HepG2 (cell line): ENCODE results near the gene S100P. TPM values are rescaled to one million over a fixed set of nuclear protein-coding genes. Genes with fewer than 3 reads are reported as not detected.

Experiments used
- AHDC1 ChIP-seq: sonication (generic); formaldehyde crosslinking; IDR thresholded peaks from 2 replicates; pipeline ENCODE4 v1.5.1; 2020; ENCODE audit warnings: mild to moderate bottlenecking, missing genetic modification reagents, borderline replicate concordance
- GFI1 ChIP-seq: sonication (generic); formaldehyde crosslinking; IDR thresholded peaks from 2 replicates; pipeline ENCODE4 v1.5.0; 2020; ENCODE audit warnings: missing genetic modification reagents, mild to moderate bottlenecking, borderline replicate concordance
- GTF3A ChIP-seq: sonication (generic); formaldehyde crosslinking; conservative IDR thresholded peaks from 2 replicates; pipeline ENCODE4 v1.4.0; 2020; ENCODE audit warnings: mild to moderate bottlenecking, missing genetic modification reagents
- IRF2 ChIP-seq: IDR thresholded peaks from 2 replicates; pipeline ENCODE4 v1.6.1; 2018; ENCODE audit warnings: missing genetic modification reagents, missing compliant biosample characterization
- KLF16 ChIP-seq, 2 experiments: sonication (generic) in 1 of 2; formaldehyde crosslinking in 1 of 2; IDR thresholded peaks; 2 replicates each; pipeline versions ENCODE4 v1.6.1 to v1.8.0; 2016 to 2023; ENCODE audit warnings: missing genetic modification reagents in 2 of 2, missing compliant biosample characterization in 1 of 2
- PRDM4 ChIP-seq: sonication (generic); formaldehyde crosslinking; IDR thresholded peaks from 2 replicates; pipeline ENCODE4 v1.9.0; 2021; ENCODE audit warnings: missing genetic modification reagents, borderline replicate concordance
- SKI ChIP-seq: fragments of 450-650 bp; IDR thresholded peaks from one replicate; pipeline ENCODE4 v1.6.1; 2018; ENCODE audit warnings: mild to moderate bottlenecking; ENCODE audit not compliant: partially characterized antibody
- SNAI1 ChIP-seq: sonication (generic); formaldehyde crosslinking; IDR thresholded peaks from 2 replicates; pipeline ENCODE4 v1.5.0; 2020; ENCODE audit warnings: mild to moderate bottlenecking, missing genetic modification reagents, borderline replicate concordance
- ZBTB34 ChIP-seq: sonication (generic); formaldehyde crosslinking; IDR thresholded peaks from 2 replicates; pipeline ENCODE4 v1.8.0; 2022; ENCODE audit warnings: mild to moderate bottlenecking, missing genetic modification reagents
- ZNF18 ChIP-seq: sonication (generic); formaldehyde crosslinking; IDR thresholded peaks from 2 replicates; pipeline ENCODE4 v1.8.0; 2022; ENCODE audit warnings: mild to moderate bottlenecking, missing genetic modification reagents; ENCODE audit not compliant: insufficient replicate concordance
- ZNF326 ChIP-seq: sonication (generic); formaldehyde crosslinking; IDR thresholded peaks from 2 replicates; pipeline ENCODE4 v1.4.0; 2020; ENCODE audit warnings: missing genetic modification reagents, borderline replicate concordance
- ZNF44 ChIP-seq: sonication (generic); formaldehyde crosslinking; IDR thresholded peaks from 2 replicates; pipeline ENCODE4 v1.5.1; 2020; ENCODE audit warnings: mild to moderate bottlenecking, missing genetic modification reagents
- ZNF503 ChIP-seq: sonication (generic); formaldehyde crosslinking; IDR thresholded peaks from 2 replicates; pipeline ENCODE4 v1.4.0; 2020; ENCODE audit warnings: missing genetic modification reagents
- polyA plus RNA-seq, 8 experiments: library from polyadenylated mRNA; depleted of rRNA in 3 of 8; stranded (reverse) in 7 of 8; unstranded in 1 of 8; fragments of >200 nt; fragmentation: Illumina TruSeq in 4 of 8; extraction: Trizol in 4 of 8; gene quantifications; 2 replicates each; pipeline versions ENCODE4 v1.2.1 to v1.2.3, GENCODE V29; 2011 to 2016; ENCODE audit warnings: low read depth in 4 of 8, missing spikeins in 1 of 8, mixed read lengths in 1 of 8; ENCODE audit not compliant: insufficient read depth in 1 of 8
- total RNA-seq, 5 experiments: library from RNA; depleted of rRNA; stranded (reverse); fragments of >200 nt; fragmentation: Illumina TruSeq; extraction: Trizol; gene quantifications; 2 replicates each; pipeline ENCODE4 v1.2.3, GENCODE V29; 2016; ENCODE audit warnings: low read depth in 1 of 5

Gene S100P
- total and polyA plus RNA-seq, 2 of the 13 experiments (the other 11 are each of a cell fraction or from before 2014, with no cell fraction given), result 278 to 1,649 TPM

- TF ChIP-seq AHDC1 (CRISPR knock-in tag), result peak; percentile 60; the same call in 1 of the 2 replicates
- 0 out of 2 replicates have a peak, but pooled peaks have one; percentile 74 for TF ChIP-seq SNAI1 (CRISPR knock-in tag)
- no peak for TF ChIP-seq ZNF503 (CRISPR knock-in tag)
- TF ChIP-seq ZBTB34 (CRISPR knock-in tag), result no peak; the same call in 1 of the 2 replicates
- TF ChIP-seq GFI1 (CRISPR knock-in tag), result no peak; the same call in none of the 2 replicates
- TF ChIP-seq KLF16 (CRISPR knock-in tag; IDR thresholded peaks at IDR 0.05), result peak in 1 of 2 experiments; percentile 51; a peak in 1 of 4 replicates
- peak; percentile 93 for TF ChIP-seq IRF2 (CRISPR knock-in tag)
- TF ChIP-seq ZNF44, result 0 out of 2 replicates have a peak, but pooled peaks have one; percentile 31
- no peak for TF ChIP-seq ZNF326 (CRISPR knock-in tag)
- no peak for TF ChIP-seq GTF3A
- no peak for TF ChIP-seq SKI
- TF ChIP-seq PRDM4, result no peak
- TF ChIP-seq ZNF18 (CRISPR knock-in tag), result peak; percentile 71
Observed at GRCh38 chr4:6673660-6674499, 19.8 kb upstream of the S100P start (continued).
